ENCODE results near the gene SPINT3.

DNA sequence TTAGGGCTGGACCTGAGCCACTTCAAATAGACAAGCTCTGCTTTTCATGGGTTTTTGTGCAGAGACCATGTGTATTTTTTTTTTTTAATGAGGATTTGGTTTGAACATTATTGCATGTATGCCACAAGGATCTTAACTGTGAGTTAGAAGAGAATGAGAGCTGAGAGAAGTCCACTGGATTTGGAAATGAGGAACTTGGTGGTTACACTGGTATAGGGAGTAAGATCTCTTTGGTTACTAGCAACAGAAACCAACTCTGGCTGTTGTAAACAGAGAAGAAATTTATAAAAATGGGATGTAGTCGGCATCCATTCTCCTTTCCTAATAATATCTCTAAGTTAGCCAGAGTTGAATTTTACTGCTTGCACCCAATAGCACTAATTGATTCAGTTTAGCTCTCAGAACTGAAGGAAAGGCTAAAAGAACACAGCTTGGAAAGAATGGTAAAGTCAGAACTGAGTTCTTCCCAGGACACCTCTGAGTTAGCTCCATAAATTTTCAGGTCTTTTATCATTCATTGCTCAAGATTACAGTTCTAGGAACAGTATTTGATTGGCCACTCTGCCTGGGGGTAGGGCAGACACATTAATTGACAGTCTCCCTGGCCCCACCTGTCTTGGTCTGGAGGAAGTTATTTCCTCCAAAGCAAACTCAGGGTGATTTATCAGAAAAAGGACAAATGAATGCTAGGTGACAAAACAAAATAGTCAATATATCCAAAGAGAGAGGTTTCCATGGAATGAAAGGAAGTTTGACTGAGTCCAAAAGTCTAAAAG, 49.7 kb downstream of the SPINT3 start:
- TF ChIP-seq, protein P1, sequence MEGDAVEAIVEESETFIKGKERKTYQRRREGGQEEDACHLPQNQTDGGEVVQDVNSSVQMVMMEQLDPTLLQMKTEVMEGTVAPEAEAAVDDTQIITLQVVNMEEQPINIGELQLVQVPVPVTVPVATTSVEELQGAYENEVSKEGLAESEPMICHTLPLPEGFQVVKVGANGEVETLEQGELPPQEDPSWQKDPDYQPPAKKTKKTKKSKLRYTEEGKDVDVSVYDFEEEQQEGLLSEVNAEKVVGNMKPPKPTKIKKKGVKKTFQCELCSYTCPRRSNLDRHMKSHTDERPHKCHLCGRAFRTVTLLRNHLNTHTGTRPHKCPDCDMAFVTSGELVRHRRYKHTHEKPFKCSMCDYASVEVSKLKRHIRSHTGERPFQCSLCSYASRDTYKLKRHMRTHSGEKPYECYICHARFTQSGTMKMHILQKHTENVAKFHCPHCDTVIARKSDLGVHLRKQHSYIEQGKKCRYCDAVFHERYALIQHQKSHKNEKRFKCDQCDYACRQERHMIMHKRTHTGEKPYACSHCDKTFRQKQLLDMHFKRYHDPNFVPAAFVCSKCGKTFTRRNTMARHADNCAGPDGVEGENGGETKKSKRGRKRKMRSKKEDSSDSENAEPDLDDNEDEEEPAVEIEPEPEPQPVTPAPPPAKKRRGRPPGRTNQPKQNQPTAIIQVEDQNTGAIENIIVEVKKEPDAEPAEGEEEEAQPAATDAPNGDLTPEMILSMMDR (IDR thresholded peaks at IDR 0.05): no peak
- no peak for TF ChIP-seq POLR2A (IDR thresholded peaks at IDR 0.05)
